Muscle of back (tissue), 10 donors: ENCODE measurements around the gene PLBD2. TPM values are rescaled to one million over a fixed set of nuclear protein-coding genes. Genes with fewer than 3 reads are reported as not detected.

Experiments
- polyA plus RNA-seq, 10 donors: library from polyadenylated mRNA; unstranded; fragments of 120-200 nt; gene quantifications; one replicate each; pipeline ENCODE4 v1.2.1, GENCODE V29; 2013; ENCODE audit not compliant: insufficient read length in 10 of 10

Gene PLBD2
- polyA plus RNA-seq, 10 donors = 12.7 to 17.2 (median 13.6) TPM

Other genes starting within 250 kb of the PLBD2 start
- gene RASAL1, start 222.8 kb upstream of the PLBD2 start, polyA plus RNA-seq = under 1 TPM in 5 of 10 donors, not detected in 5; 0.03 to 0.28 (median 0.18) TPM
- gene CFAP73, start 208.9 kb upstream of the PLBD2 start, polyA plus RNA-seq = under 1 TPM in 3 of 10 donors, not detected in 7; 0.12 to 0.19 (median 0.19) TPM
- 10 to 100 TPM; 41.8 to 75.7 (median 51.7) TPM for gene DDX54, start 173.1 kb upstream of the PLBD2 start, polyA plus RNA-seq
- gene RITA1, start 172.9 kb upstream of the PLBD2 start, polyA plus RNA-seq = 10 to 100 TPM in 2 of 10 donors, 1 to 10 TPM in 8; 6.9 to 11.0 (median 9.1) TPM
- gene TPCN1, start 137.1 kb upstream of the PLBD2 start, polyA plus RNA-seq = 10 to 100 TPM; 20.7 to 55.2 (median 32.0) TPM
- gene SLC8B1, start 23.5 kb upstream of the PLBD2 start, polyA plus RNA-seq = 10 to 100 TPM in 9 of 10 donors, 1 to 10 TPM in 1; 9.8 to 17.8 (median 13.5) TPM
- gene SDS, start 45.3 kb downstream of the PLBD2 start, polyA plus RNA-seq = under 1 TPM in 1 of 10 donors, not detected in 9; 0.19 TPM
- 1 to 10 TPM in 9 of 10 donors, under 1 TPM in 1; 0.61 to 2.1 (median 1.4) TPM for gene SDSL, start 63.8 kb downstream of the PLBD2 start, polyA plus RNA-seq
- not detected for gene LHX5, start 113.3 kb downstream of the PLBD2 start, polyA plus RNA-seq